DND-41 (cell line): Measurements from ENCODE around the gene ANKRD12.
"Not testable (repeated sequence)": the region's sequence is repeated elsewhere in the genome, so short reads cannot be mapped to it uniquely, and the experiment has no call there.

Experiments
- ATAC-seq: fragments of 200-7000 bp; cut with Tn5 transposase; 3 replicates; pipeline ENCODE4 v1.9.1; 2021; ENCODE audit warnings: low read depth; ENCODE audit not compliant: insufficient read depth
- DNase-seq: peaks from one replicate; pipeline ENCODE4 v3.0.0-alpha.2; 2020
- H2AFZ ChIP-seq: 2 replicates; pipeline ENCODE4 v1.6.0; 2012; ENCODE audit warnings: low read depth, low read length
- H3K27ac ChIP-seq: 2 replicates; pipeline ENCODE4 v1.5.1; 2012; ENCODE audit warnings: low read length, inconsistent platforms
- H3K27me3 ChIP-seq: fragments of 200-600 bp; sonication (generic); 2 replicates; pipeline ENCODE4 v1.6.0; 2012; ENCODE audit warnings: low read length, mild to moderate bottlenecking, inconsistent platforms; ENCODE audit not compliant: insufficient read depth, poor library complexity
- H3K36me3 ChIP-seq: 2 replicates; pipeline ENCODE4 v1.5.1; 2012; ENCODE audit warnings: low read length, inconsistent platforms; ENCODE audit not compliant: insufficient read depth
- H3K4me1 ChIP-seq: 2 replicates; pipeline ENCODE4 v1.5.1; 2012; ENCODE audit warnings: mild to moderate bottlenecking, low read length; ENCODE audit not compliant: insufficient read depth
- H3K4me2 ChIP-seq: 2 replicates; pipeline ENCODE4 v1.6.0; 2012; ENCODE audit warnings: mild to moderate bottlenecking, moderate library complexity, low read length, inconsistent platforms; ENCODE audit not compliant: insufficient read depth
- H3K4me3 ChIP-seq, 2 experiments: fragments of 200-600 bp in 1 of 2; shearing (Covaris generic) in 1 of 2; 2 replicates each; pipeline ENCODE4 v1.5.1; 2012 to 2016; ENCODE audit warnings: inconsistent platforms in 2 of 2, low read length in 2 of 2, mild to moderate bottlenecking in 2 of 2, low read depth in 1 of 2, moderate library complexity in 1 of 2
- H3K79me2 ChIP-seq: 2 replicates; pipeline ENCODE4 v1.6.0; 2012; ENCODE audit warnings: low read length, inconsistent platforms; ENCODE audit not compliant: insufficient read depth
- H3K9ac ChIP-seq: 2 replicates; pipeline ENCODE4 v1.6.0; 2012; ENCODE audit warnings: low read depth, mild to moderate bottlenecking, inconsistent platforms, low read length, moderate library complexity
- H3K9me3 ChIP-seq: 2 replicates; pipeline ENCODE4 v1.5.1; 2012; ENCODE audit warnings: low read length, moderate library complexity, mild to moderate bottlenecking, inconsistent platforms; ENCODE audit not compliant: insufficient read depth, severe bottlenecking
- H4K20me1 ChIP-seq: 2 replicates; pipeline ENCODE4 v1.6.0; 2012; ENCODE audit warnings: low read length; ENCODE audit not compliant: insufficient read depth
- CTCF ChIP-seq: IDR thresholded peaks from 2 replicates; pipeline ENCODE4 v1.5.1; 2012; ENCODE audit warnings: borderline replicate concordance, low read length, moderate library complexity, mild to moderate bottlenecking; ENCODE audit not compliant: poor library complexity, severe bottlenecking; ENCODE audit errors: extremely low read depth
- EZH2 ChIP-seq: IDR thresholded peaks from 3 replicates; pipeline ENCODE4 v1.6.1; 2012; ENCODE audit warnings: borderline replicate concordance, low read depth, mild to moderate bottlenecking, moderate library complexity, low read length, inconsistent platforms; ENCODE audit not compliant: severe bottlenecking

The ANKRD12 gene

GRCh38 chr18:9260388-9261380 lies 124.1 kb downstream of the ANKRD12 start:
- Histone ChIP-seq H3K9me3 (no peaks in the 10 kb centered on the region), H2AFZ (no peak overlapping the region), H3K4me1 (no peaks in the 10 kb centered on the region), H3K4me3 (no peak overlapping the region), H3K4me2 (no peak overlapping the region), H3K9ac (no peak overlapping the region), H3K27ac (no peak overlapping the region), H4K20me1 (no peaks in the 10 kb centered on the region), H3K79me2 (no peaks in the 10 kb centered on the region), H3K27me3 (no peaks in the 10 kb centered on the region), H3K36me3 (peaks cover 10% of the 10 kb centered on the region)
- ATAC-seq, result no peak
- no peak for DNase-seq
- TF ChIP-seq EZH2 (no peak), CTCF (no peak)

- TF ChIP-seq CTCF (no peak), EZH2 (no peak)
These were observed 126.7 kb downstream of the ANKRD12 start for GRCh38 chr18:9263264-9263663.

GRCh38 chr18:9264797-9265196 lies 128.2 kb downstream of the ANKRD12 start:
- H3K27ac ChIP-seq, H3K9me3 ChIP-seq, H3K4me3 ChIP-seq, H3K79me2 ChIP-seq, H3K4me2 ChIP-seq, H4K20me1 ChIP-seq, ATAC-seq, H3K27me3 ChIP-seq, H3K9ac ChIP-seq, H2AFZ ChIP-seq, H3K36me3 ChIP-seq, H3K4me1 ChIP-seq: not testable (repeated sequence)
- peak; percentile 11 for DNase-seq

More at GRCh38 chr18:9263264-9263663, 126.7 kb downstream of the ANKRD12 start:
- Histone ChIP-seq H3K27ac (no peak overlapping the region), H2AFZ (no peak overlapping the region), H3K4me1 (no peaks in the 10 kb centered on the region), H3K36me3 (peaks cover 10% of the 10 kb centered on the region), H4K20me1 (no peaks in the 10 kb centered on the region), H3K27me3 (no peaks in the 10 kb centered on the region), H3K9me3 (no peaks in the 10 kb centered on the region), H3K9ac (no peak overlapping the region), H3K79me2 (no peaks in the 10 kb centered on the region), H3K4me3 (no peak overlapping the region), H3K4me2 (no peak overlapping the region)
- DNase-seq, result no peak
- ATAC-seq, result no peak

GRCh38 chr18:9273221-9273620 lies 136.6 kb downstream of the ANKRD12 start:
- Histone ChIP-seq H2AFZ (no peak overlapping the region), H3K79me2 (no peaks in the 10 kb centered on the region), H3K27ac (no peak overlapping the region), H3K4me2 (no peak overlapping the region), H3K36me3 (peaks cover 17% of the 10 kb centered on the region), H3K9me3 (no peaks in the 10 kb centered on the region), H3K4me1 (no peaks in the 10 kb centered on the region), H3K9ac (no peak overlapping the region), H3K27me3 (no peaks in the 10 kb centered on the region), H3K4me3 (no peak overlapping the region), H4K20me1 (no peaks in the 10 kb centered on the region)
- DNase-seq (no peak), ATAC-seq (no peak)
- TF ChIP-seq EZH2, result no peak
- TF ChIP-seq CTCF, result no peak
